ENCODE measurements around the gene LYL1.
A peak's percentile ranks its signal among the peaks of the same experiment; 100 is the strongest.

LYL1 gene

DNA sequence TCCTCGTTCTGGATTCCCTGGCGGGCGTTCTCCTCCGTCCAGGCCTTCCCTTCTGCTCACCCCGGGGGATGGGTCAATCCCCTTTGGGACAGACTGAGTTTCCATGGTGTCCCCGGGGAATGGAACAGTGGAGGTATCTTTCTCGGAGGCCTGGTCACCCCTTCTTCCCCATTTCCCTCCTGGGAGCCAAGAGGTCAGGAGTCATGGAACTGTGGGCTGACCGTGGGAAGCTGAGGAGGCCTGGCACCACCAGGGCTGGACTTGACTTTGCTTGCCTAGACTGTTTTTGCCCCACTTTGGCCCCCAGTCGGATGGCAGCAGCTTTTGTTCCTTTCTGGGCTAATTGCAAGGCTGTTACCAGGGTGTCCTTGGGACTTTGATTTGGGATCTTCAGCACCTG lies 17.4 kb upstream of the LYL1 start:
- Histone ChIP-seq H3K9me3 (ENCODE audit: insufficient read depth, low read length) (no peaks in the 10 kb centered on the region), H3K4me3 (ENCODE audit: insufficient read length, low read depth) (peak overlapping the region; percentile 9), H3K9ac (ENCODE audit: insufficient read length, low read depth) (peak overlapping the region; percentile 83), H3K4me1 (ENCODE audit: insufficient read depth, insufficient read length) (peaks cover 44% of the 10 kb centered on the region), H3K27me3 (ENCODE audit: insufficient read depth, insufficient read length) (no peaks in the 10 kb centered on the region), H3K36me3 (ENCODE audit: insufficient read depth, insufficient read length, low read length) (peaks cover 68% of the 10 kb centered on the region)
- no peak for DNase-seq (ENCODE audit: low read depth, low spot score)
- TF ChIP-seq YY1 (IDR thresholded peaks at IDR 0.05; ENCODE audit: insufficient read depth, insufficient read length), result no peak
- no peak for TF ChIP-seq ZNF274 (IDR thresholded peaks at IDR 0.05; ENCODE audit: low read depth, low read length)
- TF ChIP-seq SUZ12 (IDR thresholded peaks at IDR 0.05; ENCODE audit: extremely low read depth, insufficient read depth, insufficient read length), result no peak

GRCh38 chr19:13119627-13120026 lies 17.0 kb upstream of the LYL1 start:
- Histone ChIP-seq H3K4me1 (ENCODE audit: insufficient read depth, insufficient read length) (peaks cover 45% of the 10 kb centered on the region), H3K4me3 (ENCODE audit: insufficient read length, low read depth) (peak overlapping the region; percentile 75), H3K36me3 (ENCODE audit: insufficient read depth, insufficient read length, low read length) (peaks cover 68% of the 10 kb centered on the region), H3K9ac (ENCODE audit: insufficient read length, low read depth) (peak overlapping the region; percentile 83), H3K27me3 (ENCODE audit: insufficient read depth, insufficient read length) (no peaks in the 10 kb centered on the region), H3K9me3 (ENCODE audit: insufficient read depth, low read length) (no peaks in the 10 kb centered on the region)
- no peak for TF ChIP-seq SUZ12 (IDR thresholded peaks at IDR 0.05; ENCODE audit: extremely low read depth, insufficient read depth, insufficient read length)
- no peak for TF ChIP-seq ZNF274 (IDR thresholded peaks at IDR 0.05; ENCODE audit: low read depth, low read length)
- TF ChIP-seq YY1 (IDR thresholded peaks at IDR 0.05; ENCODE audit: insufficient read depth, insufficient read length), result no peak
- DNase-seq (ENCODE audit: low read depth, low spot score), result no peak

DNA sequence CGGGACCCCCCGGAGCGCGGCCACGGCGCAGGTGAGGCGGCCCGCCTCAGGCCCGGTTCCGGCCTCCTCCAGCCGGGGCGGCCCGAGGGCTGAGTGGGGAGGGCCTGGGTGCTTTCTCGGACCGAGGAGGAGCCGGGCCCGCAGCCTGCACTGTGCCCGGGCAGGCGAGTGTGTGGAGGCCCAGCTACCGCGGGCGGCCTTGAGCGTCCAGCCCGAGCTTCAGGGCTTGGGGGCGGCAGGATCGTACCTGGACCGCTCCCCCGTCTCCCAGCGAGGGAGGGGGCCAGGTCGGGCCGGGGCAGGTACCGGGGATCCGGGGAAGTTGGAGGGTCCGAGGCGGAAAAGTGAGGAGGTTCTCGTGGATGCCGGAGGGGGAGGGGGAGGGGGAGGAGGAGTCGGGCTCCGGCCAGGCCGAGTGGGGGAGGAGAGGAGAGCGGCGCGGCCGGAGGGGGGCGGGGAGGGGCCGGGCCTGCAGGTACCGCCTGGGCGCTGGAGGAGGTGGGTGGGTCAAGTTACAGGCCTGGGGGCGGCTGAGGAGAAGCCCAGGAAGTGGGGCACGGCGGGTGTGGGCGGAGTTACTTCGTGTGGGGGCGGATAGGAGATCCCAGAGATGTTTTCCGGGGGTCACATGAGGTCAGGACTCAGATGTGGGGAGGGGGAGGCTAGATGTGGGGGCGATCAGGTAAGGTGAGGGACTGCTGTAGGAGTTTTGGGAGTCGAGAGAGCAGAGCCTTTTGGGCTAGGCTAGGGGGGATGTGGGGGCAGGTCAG lies 16.0 kb upstream of the LYL1 start:
- Histone ChIP-seq H3K4me3 (ENCODE audit: insufficient read length, low read depth) (peak overlapping the region; percentile 89), H3K9ac (ENCODE audit: insufficient read length, low read depth) (peak overlapping the region; percentile 97), H3K27me3 (ENCODE audit: insufficient read depth, insufficient read length) (no peaks in the 10 kb centered on the region), H3K4me1 (ENCODE audit: insufficient read depth, insufficient read length) (peaks cover 43% of the 10 kb centered on the region), H3K36me3 (ENCODE audit: insufficient read depth, insufficient read length, low read length) (peaks cover 68% of the 10 kb centered on the region), H3K9me3 (ENCODE audit: insufficient read depth, low read length) (no peaks in the 10 kb centered on the region)
- peak; percentile 81 for DNase-seq (ENCODE audit: low read depth, low spot score)
- no peak for TF ChIP-seq SUZ12 (IDR thresholded peaks at IDR 0.05; ENCODE audit: extremely low read depth, insufficient read depth, insufficient read length)
- no peak for TF ChIP-seq ZNF274 (IDR thresholded peaks at IDR 0.05; ENCODE audit: low read depth, low read length)
- TF ChIP-seq YY1 (IDR thresholded peaks at IDR 0.05; ENCODE audit: insufficient read depth, insufficient read length), result no peak

GRCh38 chr19:13117772-13118423 lies 15.2 kb upstream of the LYL1 start, which contains the start of gene NACC1:
Gene NACC1, plus strand, starts transcription at chr19:13118264. Its CDS starts 16,944 bp downstream, at chr19:13135208.
- peak; percentile 80 for DNase-seq (ENCODE audit: low read depth, low spot score)
- Histone ChIP-seq H3K4me1 (ENCODE audit: insufficient read depth, insufficient read length) (peaks cover 38% of the 10 kb centered on the region), H3K36me3 (ENCODE audit: insufficient read depth, insufficient read length, low read length) (peaks cover 68% of the 10 kb centered on the region), H3K9ac (ENCODE audit: insufficient read length, low read depth) (peak within 1 kb of the TSS; percentile 100), H3K9me3 (ENCODE audit: insufficient read depth, low read length) (no peaks in the 10 kb centered on the region), H3K27me3 (ENCODE audit: insufficient read depth, insufficient read length) (no peaks in the 10 kb centered on the region), H3K4me3 (ENCODE audit: insufficient read length, low read depth) (peak within 1 kb of the TSS; percentile 100)
- peak; percentile 59 for TF ChIP-seq YY1 (IDR thresholded peaks at IDR 0.05; ENCODE audit: insufficient read depth, insufficient read length)
- TF ChIP-seq ZNF274 (IDR thresholded peaks at IDR 0.05; ENCODE audit: low read depth, low read length), result no peak

- Histone ChIP-seq H3K4me3 (ENCODE audit: insufficient read length, low read depth) (peak overlapping the region; percentile 100), H3K9ac (ENCODE audit: insufficient read length, low read depth) (peak overlapping the region; percentile 100), H3K4me1 (ENCODE audit: insufficient read depth, insufficient read length) (peaks cover 33% of the 10 kb centered on the region), H3K9me3 (ENCODE audit: insufficient read depth, low read length) (no peaks in the 10 kb centered on the region), H3K27me3 (ENCODE audit: insufficient read depth, insufficient read length) (no peaks in the 10 kb centered on the region), H3K36me3 (ENCODE audit: insufficient read depth, insufficient read length, low read length) (peaks cover 68% of the 10 kb centered on the region)
- no peak for DNase-seq (ENCODE audit: low read depth, low spot score)
- TF ChIP-seq SUZ12 (IDR thresholded peaks at IDR 0.05; ENCODE audit: extremely low read depth, insufficient read depth, insufficient read length) (no peak), ZNF274 (IDR thresholded peaks at IDR 0.05; ENCODE audit: low read depth, low read length) (no peak), YY1 (IDR thresholded peaks at IDR 0.05; ENCODE audit: insufficient read depth, insufficient read length) (no peak)
Observed at GRCh38 chr19:13117176-13117771, 14.6 kb upstream of the LYL1 start.

DNA sequence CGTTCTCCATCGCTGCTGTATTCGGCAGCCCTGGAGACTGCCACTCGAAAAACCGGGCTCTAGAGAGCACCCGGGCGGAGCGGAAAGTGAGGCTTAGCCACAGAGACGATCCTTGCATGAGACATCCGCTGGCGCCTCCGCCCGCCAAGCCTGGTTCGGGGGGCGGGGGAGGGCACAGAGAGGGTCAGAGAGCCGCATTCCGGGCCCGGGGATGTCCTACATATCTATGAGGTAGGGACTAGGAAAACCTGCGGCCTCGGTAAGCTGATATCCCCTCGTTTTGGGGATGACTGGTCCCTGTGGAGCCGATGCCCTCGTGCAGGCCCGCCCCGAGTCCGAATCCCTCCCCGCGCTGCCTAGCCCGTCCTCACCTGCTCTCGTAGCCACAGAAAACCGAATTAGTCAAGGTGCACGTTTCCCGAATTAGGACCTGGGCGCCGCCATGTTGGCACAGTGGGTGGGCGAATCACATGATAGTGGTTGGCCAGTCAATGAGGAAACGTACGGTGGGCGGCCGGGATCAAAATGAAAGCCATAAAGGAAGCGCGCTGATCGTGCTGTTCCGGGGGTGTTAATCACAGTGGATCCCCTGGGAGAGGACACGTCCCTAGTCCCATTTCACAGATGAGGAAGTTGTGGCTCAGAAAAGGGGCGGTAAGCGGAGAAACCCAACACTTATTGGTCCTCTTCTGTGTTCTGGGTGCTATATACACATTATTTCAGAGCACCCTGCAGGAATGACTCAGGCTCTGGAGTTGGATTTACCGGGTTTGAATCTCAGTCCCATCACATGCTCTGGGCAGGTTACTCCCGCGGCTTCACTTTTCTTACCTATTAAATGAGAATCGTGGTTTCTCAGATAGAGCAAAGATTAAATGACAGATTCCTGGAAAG lies 13.9 kb upstream of the LYL1 start, which contains the start of gene TRMT1:
TRMT1 (minus strand) TSS at position 459 of the 894 bp plus-strand sequence; CDS start at position 118, 341 bp downstream.
- no peaks in the 10 kb centered on the region for H3K9me3 ChIP-seq (ENCODE audit: insufficient read depth, low read length)
- H3K4me3 ChIP-seq (ENCODE audit: insufficient read length, low read depth), result peak within 1 kb of the TSS; percentile 100
- peak within 1 kb of the TSS; percentile 100 for H3K9ac ChIP-seq (ENCODE audit: insufficient read length, low read depth)
- peak; percentile 92 for DNase-seq (ENCODE audit: low read depth, low spot score)
- no peaks in the 10 kb centered on the region for H3K27me3 ChIP-seq (ENCODE audit: insufficient read depth, insufficient read length)
- H3K4me1 ChIP-seq (ENCODE audit: insufficient read depth, insufficient read length), result peaks cover 27% of the 10 kb centered on the region
- TF ChIP-seq YY1 (IDR thresholded peaks at IDR 0.05; ENCODE audit: insufficient read depth, insufficient read length), result peak; percentile 98
- TF ChIP-seq ZNF274 (IDR thresholded peaks at IDR 0.05; ENCODE audit: low read depth, low read length), result no peak
- peaks cover 63% of the 10 kb centered on the region for H3K36me3 ChIP-seq (ENCODE audit: insufficient read depth, insufficient read length, low read length)

Data from NT2/D1 (cell line).